Activated naive CD4-positive, alpha-beta T cell treated with anti-CD3 and anti-CD28 coated beads for 36 hours (primary cell): ENCODE measurements around the gene EDRF1. TPM values are rescaled to one million over a fixed set of nuclear protein-coding genes. Genes with fewer than 3 reads are reported as not detected.

Experiments used
- CTCF ChIA-PET: fragments of 350-600 bp; sonication (Branson Sonifier 250); formaldehyde crosslinking; loops from one replicate; lab custom pipeline; 2021; ENCODE audit warnings: antibody characterized with exemption; lab: Charles Lee
- DNase-seq: peaks from one replicate; pipeline ENCODE4 v3.0.0-alpha.2; 2020
- H3K27ac Mint-ChIP-seq: one replicate; pipeline ENCODE4 v1.8.0; 2021; ENCODE audit warnings: mild to moderate bottlenecking, mixed read lengths
- H3K27me3 Mint-ChIP-seq: one replicate; pipeline ENCODE4 v1.8.0; 2021; ENCODE audit warnings: low read depth, mixed read lengths
- H3K36me3 Mint-ChIP-seq: one replicate; pipeline ENCODE4 v1.8.0; 2021; ENCODE audit warnings: low read depth, mixed read lengths
- H3K4me1 Mint-ChIP-seq: one replicate; pipeline ENCODE4 v1.8.0; 2021; ENCODE audit warnings: low read depth, mixed read lengths
- H3K4me3 Mint-ChIP-seq: one replicate; pipeline ENCODE4 v1.8.0; 2021; ENCODE audit warnings: mild to moderate bottlenecking, moderate library complexity, mixed read lengths
- H3K9me3 Mint-ChIP-seq: one replicate; pipeline ENCODE4 v1.8.0; 2021; ENCODE audit warnings: mixed read lengths
- intact Hi-C: fragments of 100-400 bp; cut with micrococcal nuclease; formaldehyde crosslinking; loops from one replicate; pipeline ENCODE4 v1.15.1; 2023
- total RNA-seq, 2 experiments: library from RNA; stranded (reverse); gene quantifications; one replicate each; pipeline ENCODE4 v1.2.3, GENCODE V29; 2021

The EDRF1 gene
- total RNA-seq, 2 experiments from 2014 or later: 24.0 to 25.0 TPM

- Mint-ChIP-seq H3K27me3 (no peaks in the 10 kb centered on the region), H3K4me3 (no peak overlapping the region), H3K9me3 (no peaks in the 10 kb centered on the region), H3K36me3 (peaks cover 35% of the 10 kb centered on the region), H3K27ac (no peak overlapping the region), H3K4me1 (no peaks in the 10 kb centered on the region)
- no peak for DNase-seq
- CTCF ChIA-PET: interaction anchor here (0.9 kb wide), 1 partner anchor 14 kb away, joined by 3 read pairs; no protein-coding TSS in a partner anchor
- intact Hi-C loops: no loop called here
These were observed 91.7 kb downstream of the EDRF1 start for GRCh38 chr10:125811251-125811650.

GRCh38 chr10:125812128-125812750 lies 92.7 kb downstream of the EDRF1 start:
- no peaks in the 10 kb centered on the region for H3K4me1 Mint-ChIP-seq
- peaks cover 29% of the 10 kb centered on the region for H3K36me3 Mint-ChIP-seq
- H3K9me3 Mint-ChIP-seq: no peaks in the 10 kb centered on the region
- CTCF ChIA-PET: no interaction called here
- DNase-seq: no peak
- no peaks in the 10 kb centered on the region for H3K27me3 Mint-ChIP-seq
- intact Hi-C loops: no loop called here
- H3K27ac Mint-ChIP-seq: no peak overlapping the region
- H3K4me3 Mint-ChIP-seq: no peak overlapping the region

Other genes with a start within 250 kb of the EDRF1 start
- not detected for gene TEX36, start 36.5 kb upstream of the EDRF1 start, total RNA-seq
- not detected for gene MMP21, start 56.1 kb downstream of the EDRF1 start, total RNA-seq
- gene UROS, start 103.5 kb downstream of the EDRF1 start, total RNA-seq: 10 to 100 TPM; 30.8 to 32.9 TPM
- gene BCCIP, start 103.8 kb downstream of the EDRF1 start, total RNA-seq: 100 to 1,000 TPM; 103 to 107 TPM
- 10 to 100 TPM; 13.4 to 15.7 TPM for gene DHX32, start 161.6 kb downstream of the EDRF1 start, total RNA-seq
- gene FANK1, start 176.9 kb downstream of the EDRF1 start, total RNA-seq: under 1 TPM; 0.38 to 0.52 TPM